PC-9 (cell line): Measurements from ENCODE around the gene TSPAN17. TPM values are rescaled to one million over a fixed set of nuclear protein-coding genes. Genes with fewer than 3 reads are reported as not detected.

ENCODE experiments used
- BruUV-seq: library from RNA; stranded (reverse); fragments of 400-500 nt; replicated peaks from 2 replicates; lab custom pipeline; 2021; lab: Mats Ljungman, UMichigan
- CTCF ChIA-PET: fragments of 300-600 bp; sonication (Branson Sonifier 250); formaldehyde crosslinking; loops from one replicate; lab custom pipeline; 2022; ENCODE audit warnings: antibody characterized with exemption; lab: Charles Lee
- POLR2A ChIA-PET: fragments of 300-600 bp; sonication (Branson Sonifier 250); formaldehyde crosslinking; loops from one replicate; lab custom pipeline; 2022; ENCODE audit warnings: antibody characterized with exemption; ENCODE audit not compliant: unreplicated experiment; lab: Charles Lee
- DNase-seq, 2 experiments: peaks; one replicate each; pipeline versions ENCODE4 v3.0.0 to v3.0.0-alpha.2; 2015 to 2022; ENCODE audit warnings: mixed read lengths in 1 of 2
- H2AFZ ChIP-seq: fragments of 200-600 bp; sonication (generic); 2 replicates; pipeline ENCODE4 v1.8.1; 2017; ENCODE audit warnings: antibody characterized with exemption
- H3F3A ChIP-seq: fragments of 200-600 bp; sonication (generic); 2 replicates; pipeline ENCODE4 v1.8.1; 2017; ENCODE audit warnings: antibody characterized with exemption, mild to moderate bottlenecking, low read depth; ENCODE audit not compliant: insufficient read depth
- H3K27ac ChIP-seq: fragments of 200-600 bp; sonication (generic); 2 replicates; pipeline ENCODE4 v1.6.1; 2016; ENCODE audit warnings: mixed run types
- H3K27me3 ChIP-seq: fragments of 200-600 bp; sonication (generic); 2 replicates; pipeline ENCODE4 v1.6.1; 2016; ENCODE audit warnings: low read depth, mixed run types; ENCODE audit not compliant: insufficient read depth
- H3K36me3 ChIP-seq: fragments of 200-600 bp; sonication (generic); 2 replicates; pipeline ENCODE4 v1.6.1; 2016; ENCODE audit warnings: low read depth, mixed run types
- H3K4me1 ChIP-seq: fragments of 200-600 bp; sonication (generic); replicated peaks from 2 replicates; pipeline ENCODE4 v1.6.1; 2016; ENCODE audit warnings: mixed run types; ENCODE audit not compliant: insufficient read depth
- H3K4me2 ChIP-seq: fragments of 200-600 bp; sonication (generic); 2 replicates; pipeline ENCODE4 v1.6.1; 2017; ENCODE audit warnings: mixed run types
- H3K4me3 ChIP-seq: fragments of 200-600 bp; sonication (generic); 2 replicates; pipeline ENCODE4 v1.6.1; 2016; ENCODE audit warnings: mixed run types
- H3K79me2 ChIP-seq: fragments of 200-600 bp; sonication (generic); 2 replicates; pipeline ENCODE4 v1.6.1; 2017; ENCODE audit warnings: low read depth, mixed run types
- H3K9me2 ChIP-seq: fragments of 200-600 bp; sonication (generic); 2 replicates; pipeline ENCODE4 v1.8.1; 2017; ENCODE audit warnings: mild to moderate bottlenecking; ENCODE audit not compliant: insufficient read depth
- H3K9me3 ChIP-seq: fragments of 200-600 bp; sonication (generic); 2 replicates; pipeline ENCODE4 v1.8.1; 2016; ENCODE audit warnings: low read depth; ENCODE audit not compliant: insufficient read depth
- H4K20me1 ChIP-seq: fragments of 200-600 bp; sonication (generic); 2 replicates; pipeline ENCODE4 v1.8.1; 2017; ENCODE audit not compliant: insufficient read depth
- CTCF ChIP-seq: fragments of 200-600 bp; sonication (generic); conservative IDR thresholded peaks from 2 replicates; pipeline ENCODE4 v1.6.1; 2017; ENCODE audit warnings: mixed run types, antibody characterized with exemption, mild to moderate bottlenecking, moderate library complexity
- EZH2 ChIP-seq: fragments of 200-600 bp; sonication (generic); IDR thresholded peaks from 2 replicates; pipeline ENCODE4 v1.8.0; 2017; ENCODE audit warnings: antibody characterized with exemption, low read depth
- intact Hi-C: fragments of 100-400 bp; cut with micrococcal nuclease; formaldehyde crosslinking; loops from one replicate; pipeline ENCODE4 v1.10.0; 2022; ENCODE audit not compliant: unreplicated experiment
- total RNA-seq: library from RNA; stranded (reverse); gene quantifications from 2 replicates; pipeline ENCODE4 v1.2.3, GENCODE V29; 2021

Gene TSPAN17
- total RNA-seq, 1 experiment from 2014 or later: 81.1 TPM

DNA sequence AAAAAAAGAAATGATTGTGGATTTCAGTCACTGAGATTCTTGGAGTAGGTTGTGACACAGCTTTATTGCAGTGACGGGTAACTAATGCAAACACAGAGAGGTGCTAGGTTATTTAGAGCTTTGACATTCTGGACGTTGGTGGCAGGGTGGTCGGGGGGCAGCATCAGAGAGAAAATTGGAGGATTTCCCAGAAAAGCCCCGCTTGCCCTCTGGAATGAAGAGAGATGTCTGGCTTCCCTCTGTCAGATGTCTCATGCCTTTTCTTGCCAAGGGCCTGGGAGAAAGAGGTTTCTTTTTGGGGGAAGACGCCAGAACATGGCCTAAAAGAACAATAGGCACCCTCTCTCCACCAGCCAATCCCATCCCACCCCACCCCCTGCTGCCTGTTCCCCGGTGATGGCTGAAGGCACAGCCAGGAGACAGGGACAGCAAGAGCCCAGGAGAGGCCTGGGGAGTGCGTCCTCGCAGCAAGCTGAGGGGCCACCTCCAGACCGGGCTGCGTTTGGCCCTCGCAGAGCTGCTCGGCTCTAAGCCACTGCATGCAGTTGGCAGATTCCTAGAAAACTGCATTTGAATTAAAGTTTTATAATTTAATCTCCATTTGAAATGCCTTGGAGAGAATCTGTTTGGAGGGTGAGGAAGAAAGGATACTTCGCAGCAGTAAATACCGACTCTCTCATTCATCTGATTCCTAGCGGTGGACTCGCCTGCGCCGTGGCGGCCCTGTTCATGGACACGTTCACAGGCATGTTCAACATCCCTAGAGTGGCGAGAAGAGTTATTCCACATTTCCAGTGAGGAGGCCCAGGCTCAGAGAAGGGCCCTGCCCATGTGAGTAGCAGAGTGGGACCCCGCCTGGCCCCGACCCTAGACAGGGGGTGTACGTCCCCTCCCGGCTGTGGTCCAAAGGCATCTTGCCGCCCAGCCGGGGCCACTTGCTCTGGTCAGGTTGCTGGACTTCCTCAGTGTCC, 55.7 kb downstream of the TSPAN17 start:
- no peak overlapping the region for H3K4me2 ChIP-seq
- H3K36me3 ChIP-seq: no peaks in the 10 kb centered on the region
- no peaks in the 10 kb centered on the region for H4K20me1 ChIP-seq
- no peak overlapping the region for H3K27ac ChIP-seq
- H3F3A ChIP-seq: no peaks in the 10 kb centered on the region
- DNase-seq: no peak
- no peaks in the 10 kb centered on the region for H3K79me2 ChIP-seq
- TF ChIP-seq EZH2 (no peak), CTCF (no peak)
- ChIA-PET CTCF (no interaction called here), POLR2A (no interaction called here)
- H3K27me3 ChIP-seq: peaks cover 8% of the 10 kb centered on the region
- H3K9me2 ChIP-seq: no peaks in the 10 kb centered on the region
- no peaks in the 10 kb centered on the region for H3K9me3 ChIP-seq
- BruUV-seq: no TSS peak
- no peak overlapping the region for H2AFZ ChIP-seq
- intact Hi-C loops: no loop called here
- no peak overlapping the region for H3K4me3 ChIP-seq
- H3K4me1 ChIP-seq: no peaks in the 10 kb centered on the region

DNA sequence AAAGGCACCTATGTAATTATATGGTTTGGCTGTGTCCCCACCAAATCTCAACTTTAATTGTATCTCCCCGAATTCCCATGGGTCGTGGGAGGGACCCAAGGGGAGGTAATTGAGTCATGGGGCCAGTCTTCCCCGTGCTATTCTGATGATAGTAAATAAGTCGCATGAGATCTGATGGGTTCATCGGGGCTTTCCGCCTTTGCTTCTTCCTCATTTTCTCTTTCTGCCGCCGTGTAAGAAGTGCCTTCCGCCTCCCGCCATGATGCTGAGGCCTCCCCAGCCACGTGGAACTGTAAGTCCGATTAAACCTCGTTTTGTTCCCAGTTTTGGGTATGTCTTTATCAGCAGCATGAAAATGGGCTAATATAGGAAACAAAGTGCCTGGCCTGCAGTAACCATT, 56.6 kb downstream of the TSPAN17 start:
- DNase-seq: no peak
- peaks cover 12% of the 10 kb centered on the region for H3K27me3 ChIP-seq
- TF ChIP-seq EZH2: no peak
- TF ChIP-seq CTCF: no peak
- ChIA-PET CTCF (no interaction called here), POLR2A (no interaction called here)
- H3K9me3 ChIP-seq: no peaks in the 10 kb centered on the region
- H3K36me3 ChIP-seq: no peaks in the 10 kb centered on the region
- H2AFZ ChIP-seq: no peak overlapping the region
- no peaks in the 10 kb centered on the region for H3F3A ChIP-seq
- H4K20me1 ChIP-seq: no peaks in the 10 kb centered on the region
- BruUV-seq: no TSS peak
- H3K27ac ChIP-seq: no peak overlapping the region
- H3K4me2 ChIP-seq: no peak overlapping the region
- intact Hi-C loops: no loop called here
- no peak overlapping the region for H3K4me3 ChIP-seq
- no peaks in the 10 kb centered on the region for H3K79me2 ChIP-seq
- no peaks in the 10 kb centered on the region for H3K9me2 ChIP-seq
- no peaks in the 10 kb centered on the region for H3K4me1 ChIP-seq

GRCh38 chr5:176704355-176704754, 57.1 kb downstream of the TSPAN17 start:
- TF ChIP-seq CTCF (no peak), EZH2 (no peak)
- no peaks in the 10 kb centered on the region for H4K20me1 ChIP-seq
- no peak overlapping the region for H3K4me2 ChIP-seq
- no peaks in the 10 kb centered on the region for H3K4me1 ChIP-seq
- H3K36me3 ChIP-seq: no peaks in the 10 kb centered on the region
- DNase-seq: no peak
- no peaks in the 10 kb centered on the region for H3K9me2 ChIP-seq
- BruUV-seq: no TSS peak
- no peak overlapping the region for H3K27ac ChIP-seq
- intact Hi-C loops: no loop called here
- ChIA-PET CTCF (no interaction called here), POLR2A (no interaction called here)
- H3K9me3 ChIP-seq: no peaks in the 10 kb centered on the region
- H2AFZ ChIP-seq: no peak overlapping the region
- H3K27me3 ChIP-seq: peaks cover 12% of the 10 kb centered on the region
- H3K4me3 ChIP-seq: no peak overlapping the region
- no peaks in the 10 kb centered on the region for H3K79me2 ChIP-seq
- no peaks in the 10 kb centered on the region for H3F3A ChIP-seq
